Activated CD8-positive, alpha-beta memory T cell treated with anti-CD3 and anti-CD28 coated beads, Interleukin-2, amount 10 ng/mL, durations not matched to agents 7 days and 5 days (primary cell): ENCODE data around the gene BAX. TPM values are rescaled to one million over a fixed set of nuclear protein-coding genes. Genes with fewer than 3 reads are reported as not detected.
"Not testable (repeated sequence)": the region's sequence is repeated elsewhere in the genome, so short reads cannot be mapped to it uniquely, and the experiment has no call there.

Experiments
- ATAC-seq: fragments of 150-1000 bp; cut with Tn5 transposase; one replicate; pipeline ENCODE4 v1.10.0; 2021; ENCODE audit warnings: moderate library complexity
- CTCF ChIA-PET: fragments of 350-600 bp; sonication (Branson Sonifier 250); formaldehyde crosslinking; loops from one replicate; lab custom pipeline; 2021; ENCODE audit warnings: antibody characterized with exemption; lab: Charles Lee
- DNase-seq: peaks from one replicate; pipeline ENCODE4 v3.0.0-alpha.2; 2020
- H3K27ac Mint-ChIP-seq: one replicate; pipeline ENCODE4 v1.8.0; 2021; ENCODE audit warnings: mild to moderate bottlenecking, mixed read lengths
- H3K27me3 Mint-ChIP-seq: one replicate; pipeline ENCODE4 v1.8.0; 2021; ENCODE audit warnings: mixed read lengths
- H3K36me3 Mint-ChIP-seq: one replicate; pipeline ENCODE4 v1.8.0; 2021; ENCODE audit warnings: mild to moderate bottlenecking, mixed read lengths
- H3K4me1 Mint-ChIP-seq: one replicate; pipeline ENCODE4 v1.8.0; 2021; ENCODE audit warnings: mixed read lengths
- H3K4me3 Mint-ChIP-seq: one replicate; pipeline ENCODE4 v1.8.0; 2021; ENCODE audit warnings: mild to moderate bottlenecking, moderate library complexity, mixed read lengths
- H3K9me3 Mint-ChIP-seq: one replicate; pipeline ENCODE4 v1.8.0; 2022; ENCODE audit warnings: low read depth, mixed read lengths
- total RNA-seq, 2 experiments: library from RNA; stranded (reverse); gene quantifications; one replicate each; pipeline ENCODE4 v1.2.3, GENCODE V29; 2021

BAX gene
- total RNA-seq, 2 experiments from 2014 or later, result 359 to 377 TPM

DNA sequence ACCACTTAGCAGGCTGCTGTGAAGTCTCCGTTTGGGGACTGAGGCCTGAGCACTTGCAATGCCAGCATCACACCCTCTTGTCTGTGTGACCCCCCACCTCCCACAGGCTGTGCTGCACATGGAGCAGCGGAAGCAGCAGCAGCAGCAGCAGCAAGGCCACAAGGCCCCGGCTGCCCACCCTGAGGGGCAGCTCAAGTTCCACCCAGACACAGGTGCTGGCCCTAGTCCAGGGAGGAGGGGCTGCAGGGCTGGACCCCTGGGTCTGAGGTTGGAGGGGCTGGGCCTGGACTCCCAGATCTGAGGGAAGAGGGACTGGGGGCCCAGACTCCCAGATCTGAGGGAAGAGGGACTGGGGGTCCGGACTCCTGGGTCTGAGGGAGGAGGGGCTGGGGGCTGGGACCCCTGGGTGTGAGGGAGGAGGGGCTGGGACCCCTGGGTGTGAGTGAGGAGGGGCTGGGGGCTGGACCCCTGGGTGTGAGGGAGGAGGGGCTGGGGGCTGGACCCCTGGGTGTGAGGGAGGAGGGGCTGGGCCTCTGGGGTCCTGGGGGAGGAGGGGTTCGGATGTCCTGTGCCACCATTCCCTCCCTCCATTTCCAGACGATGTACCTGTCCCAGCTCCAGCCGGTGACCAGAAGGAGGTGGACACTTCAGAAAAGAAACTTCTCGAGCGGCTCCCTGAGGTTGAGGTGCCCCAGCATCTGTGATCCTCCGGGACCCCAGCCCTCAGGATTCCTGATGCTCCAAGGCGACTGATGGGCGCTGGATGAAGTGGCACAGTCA is 32.8 kb upstream of the BAX start:
- Mint-ChIP-seq H3K9me3 (no peaks in the 10 kb centered on the region), H3K27me3 (no peaks in the 10 kb centered on the region), H3K27ac (no peak overlapping the region), H3K4me3 (no peak overlapping the region), H3K36me3 (peaks cover 14% of the 10 kb centered on the region), H3K4me1 (peaks cover 4% of the 10 kb centered on the region)
- ATAC-seq, result no peak
- DNase-seq, result no peak
- CTCF ChIA-PET, result no interaction called here

DNA sequence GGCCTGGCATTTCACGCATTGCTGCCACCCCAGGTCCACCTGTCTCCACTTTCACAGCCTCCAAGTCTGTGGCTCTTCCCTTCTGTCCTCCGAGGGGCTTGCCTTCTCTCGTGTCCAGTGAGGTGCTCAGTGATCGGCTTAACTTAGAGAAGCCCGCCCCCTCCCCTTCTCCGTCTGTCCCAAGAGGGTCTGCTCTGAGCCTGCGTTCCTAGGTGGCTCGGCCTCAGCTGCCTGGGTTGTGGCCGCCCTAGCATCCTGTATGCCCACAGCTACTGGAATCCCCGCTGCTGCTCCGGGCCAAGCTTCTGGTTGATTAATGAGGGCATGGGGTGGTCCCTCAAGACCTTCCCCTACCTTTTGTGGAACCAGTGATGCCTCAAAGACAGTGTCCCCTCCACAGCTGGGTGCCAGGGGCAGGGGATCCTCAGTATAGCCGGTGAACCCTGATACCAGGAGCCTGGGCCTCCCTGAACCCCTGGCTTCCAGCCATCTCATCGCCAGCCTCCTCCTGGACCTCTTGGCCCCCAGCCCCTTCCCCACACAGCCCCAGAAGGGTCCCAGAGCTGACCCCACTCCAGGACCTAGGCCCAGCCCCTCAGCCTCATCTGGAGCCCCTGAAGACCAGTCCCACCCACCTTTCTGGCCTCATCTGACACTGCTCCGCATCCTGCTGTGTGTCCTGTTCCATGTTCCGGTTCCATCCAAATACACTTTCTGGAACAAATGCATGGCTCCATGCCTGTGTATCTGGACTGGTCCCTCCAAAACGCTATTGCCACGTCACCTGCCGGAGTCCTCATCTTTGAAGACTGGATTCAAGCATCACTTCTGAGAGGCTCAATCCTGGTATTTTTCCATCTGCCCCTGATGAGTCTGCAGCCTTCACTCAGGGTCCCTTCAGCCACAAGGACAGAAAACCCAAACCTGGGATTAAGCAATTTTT is 31.9 kb upstream of the BAX start:
- Mint-ChIP-seq H3K36me3 (peaks cover 14% of the 10 kb centered on the region), H3K27me3 (no peaks in the 10 kb centered on the region), H3K27ac (no peak overlapping the region), H3K9me3 (no peaks in the 10 kb centered on the region), H3K4me1 (peaks cover 4% of the 10 kb centered on the region), H3K4me3 (no peak overlapping the region)
- ATAC-seq (peak; percentile 11), DNase-seq (no peak)
- CTCF ChIA-PET, result no interaction called here

DNA sequence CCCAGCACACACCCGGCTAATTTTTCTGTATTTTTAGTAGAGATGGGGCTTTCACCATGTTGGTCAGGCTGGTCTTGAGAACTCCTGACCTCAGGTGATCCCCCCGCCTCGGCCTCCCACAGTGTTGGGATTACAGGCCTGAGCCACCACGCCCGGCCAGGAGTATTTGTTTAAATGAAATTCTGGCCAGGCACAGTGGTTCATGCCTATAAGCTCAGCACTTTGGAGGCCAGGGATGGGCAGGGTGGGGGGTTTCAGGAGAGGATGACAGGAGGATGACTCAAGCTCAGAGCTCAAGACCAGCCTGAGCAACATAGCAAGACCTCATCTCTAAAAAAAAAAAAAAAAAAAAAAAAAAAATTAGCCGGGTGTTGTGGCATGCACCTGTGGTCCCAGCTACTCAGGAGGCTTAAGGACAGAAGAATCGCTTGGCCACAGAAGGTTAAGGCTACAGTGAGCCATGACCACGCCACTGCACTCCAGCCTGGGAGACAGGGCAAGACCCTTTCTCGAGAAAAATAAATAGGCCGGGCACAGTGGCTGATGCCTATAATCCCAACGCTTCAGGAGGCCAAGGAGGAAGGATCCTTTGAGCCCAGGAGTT is 29.3 kb upstream of the BAX start:
- H3K36me3 Mint-ChIP-seq, result peaks cover 7% of the 10 kb centered on the region
- no peaks in the 10 kb centered on the region for H3K27me3 Mint-ChIP-seq
- no peak overlapping the region for H3K27ac Mint-ChIP-seq
- CTCF ChIA-PET, result interaction anchor here (0.8 to 1.6 kb wide), 2 partner anchors 12 to 130 kb away, joined by 3 to 9 read pairs; no protein-coding TSS in a partner anchor
- DNase-seq (no peak), ATAC-seq (no peak)
- no peak overlapping the region for H3K4me3 Mint-ChIP-seq
- H3K4me1 Mint-ChIP-seq, result peaks cover 3% of the 10 kb centered on the region
- H3K9me3 Mint-ChIP-seq, result no peaks in the 10 kb centered on the region

DNA sequence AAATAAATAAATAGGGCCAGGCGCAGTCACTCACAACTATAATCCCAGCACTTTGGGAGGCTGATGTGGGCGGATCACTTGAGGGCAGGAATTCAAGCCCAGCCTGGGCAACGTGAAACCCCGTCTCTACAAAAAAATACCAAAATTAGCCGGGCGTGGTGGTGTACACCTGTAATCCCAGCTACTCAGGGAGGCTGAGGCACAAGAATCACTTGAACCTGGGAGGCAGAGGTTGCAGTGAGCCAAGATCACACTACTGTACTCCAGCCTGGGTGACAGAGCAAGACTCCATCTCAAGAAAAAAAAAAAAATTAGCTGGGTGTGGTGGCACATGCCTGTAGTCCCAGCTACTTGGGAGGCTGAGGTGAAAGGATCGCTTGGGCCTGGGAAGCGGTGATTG is 28.8 kb upstream of the BAX start:
- H3K4me3 Mint-ChIP-seq, ATAC-seq, H3K27ac Mint-ChIP-seq, H3K9me3 Mint-ChIP-seq, H3K27me3 Mint-ChIP-seq, H3K4me1 Mint-ChIP-seq, H3K36me3 Mint-ChIP-seq, DNase-seq: not testable (repeated sequence)
- CTCF ChIA-PET, result interaction anchor here (1.6 kb wide), 1 partner anchor 130 kb away, joined by 3 read pairs; no protein-coding TSS in a partner anchor

DNA sequence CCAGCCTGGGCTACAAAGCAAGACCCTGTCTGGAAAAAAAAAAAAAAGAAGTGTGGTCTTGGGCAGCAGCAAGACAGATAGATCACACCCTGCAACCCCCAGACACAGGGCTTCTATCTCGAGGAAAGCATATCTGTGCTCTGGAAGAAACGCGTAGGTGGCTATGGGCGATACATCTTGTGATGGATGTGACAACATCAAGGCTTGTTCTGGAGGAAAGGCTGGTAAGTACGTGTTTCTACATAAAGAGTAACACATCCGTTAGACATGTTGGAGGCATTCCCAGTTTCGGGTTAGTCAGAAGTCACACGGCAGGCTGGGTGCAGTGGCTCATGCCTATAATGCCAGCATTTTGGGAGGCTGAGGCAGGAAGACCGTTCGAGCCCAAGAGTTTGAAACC is 27.8 kb upstream of the BAX start:
- DNase-seq (no peak), ATAC-seq (peak; percentile 13)
- Mint-ChIP-seq H3K27ac (peak overlapping the region; percentile 6), H3K4me3 (no peak overlapping the region), H3K36me3 (peaks cover 3% of the 10 kb centered on the region), H3K4me1 (peaks cover 3% of the 10 kb centered on the region), H3K27me3 (peaks cover 4% of the 10 kb centered on the region), H3K9me3 (no peaks in the 10 kb centered on the region)
- CTCF ChIA-PET, result interaction anchor here (0.6 kb wide), 1 partner anchor 65 kb away, joined by 3 read pairs; no protein-coding TSS in a partner anchor

DNA sequence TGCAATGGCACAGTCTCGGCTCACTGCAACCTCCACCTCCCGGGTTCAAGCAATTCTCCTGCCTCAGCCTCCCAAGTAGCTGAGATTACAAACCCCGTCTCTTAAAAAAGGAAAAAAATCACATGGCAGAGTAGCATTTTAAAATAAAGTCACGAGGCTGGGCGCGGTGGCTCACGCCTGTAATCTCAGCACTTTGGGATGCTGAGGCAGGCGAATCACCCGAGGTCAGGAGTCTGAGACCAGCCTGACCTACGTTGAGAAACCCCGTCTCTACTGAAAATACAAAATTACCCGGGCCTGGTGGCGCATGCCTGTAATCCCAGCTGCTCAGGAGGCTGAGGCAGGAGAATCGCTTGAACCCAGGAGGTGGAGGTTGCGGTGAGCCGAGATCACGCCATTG is 27.0 kb upstream of the BAX start:
- not testable (repeated sequence) for DNase-seq, H3K27me3 Mint-ChIP-seq, ATAC-seq, H3K36me3 Mint-ChIP-seq, H3K9me3 Mint-ChIP-seq, H3K4me3 Mint-ChIP-seq, H3K27ac Mint-ChIP-seq, H3K4me1 Mint-ChIP-seq
- CTCF ChIA-PET, result interaction anchor here (0.7 kb wide), 1 partner anchor 43 kb away, joined by 4 read pairs; no protein-coding TSS in a partner anchor

DNA sequence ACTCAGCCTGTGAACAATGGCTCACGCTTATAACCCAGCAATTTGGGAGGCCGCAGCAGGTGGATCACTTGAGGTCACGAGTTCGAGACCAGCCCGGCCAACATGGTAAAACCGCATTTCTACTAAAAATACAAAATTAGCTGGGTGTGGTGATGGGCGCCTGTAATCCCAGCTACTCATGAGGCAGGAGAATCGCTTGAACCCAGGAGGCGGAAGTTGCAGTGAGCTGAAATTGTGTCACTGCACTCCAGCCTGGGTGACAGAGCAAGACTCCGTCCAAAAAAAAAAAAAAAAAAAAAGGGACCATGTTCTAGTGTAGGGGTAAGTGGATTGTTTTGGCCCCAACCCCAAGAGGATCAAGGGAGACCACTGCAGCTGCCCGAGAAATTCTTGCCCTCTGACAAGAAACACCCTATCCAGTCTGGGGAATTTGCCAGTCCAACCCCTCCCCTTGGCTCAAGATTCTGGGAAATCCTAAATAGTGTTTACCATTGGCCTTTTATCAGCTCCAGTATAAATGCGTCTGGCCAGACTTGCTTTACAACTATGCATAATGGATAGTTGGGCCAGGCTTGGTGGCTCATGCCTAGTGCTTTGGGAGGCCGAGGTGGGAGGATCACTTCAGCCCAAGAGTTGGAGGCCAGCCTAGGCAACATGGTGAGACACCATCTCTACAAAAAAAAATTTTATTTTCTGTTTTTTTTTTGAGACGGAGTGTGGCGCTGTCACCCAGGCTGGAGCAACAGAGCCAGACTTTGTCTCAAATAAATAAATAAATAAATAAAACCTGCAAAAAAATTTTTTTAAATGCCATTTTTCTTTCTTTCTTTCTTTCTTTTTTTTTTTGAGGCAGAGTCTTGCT is 26.3 kb upstream of the BAX start:
- H3K9me3 Mint-ChIP-seq, result no peaks in the 10 kb centered on the region
- CTCF ChIA-PET, result interaction anchor here (0.7 kb wide), 1 partner anchor 42 kb away, joined by 4 read pairs; no protein-coding TSS in a partner anchor

DNA sequence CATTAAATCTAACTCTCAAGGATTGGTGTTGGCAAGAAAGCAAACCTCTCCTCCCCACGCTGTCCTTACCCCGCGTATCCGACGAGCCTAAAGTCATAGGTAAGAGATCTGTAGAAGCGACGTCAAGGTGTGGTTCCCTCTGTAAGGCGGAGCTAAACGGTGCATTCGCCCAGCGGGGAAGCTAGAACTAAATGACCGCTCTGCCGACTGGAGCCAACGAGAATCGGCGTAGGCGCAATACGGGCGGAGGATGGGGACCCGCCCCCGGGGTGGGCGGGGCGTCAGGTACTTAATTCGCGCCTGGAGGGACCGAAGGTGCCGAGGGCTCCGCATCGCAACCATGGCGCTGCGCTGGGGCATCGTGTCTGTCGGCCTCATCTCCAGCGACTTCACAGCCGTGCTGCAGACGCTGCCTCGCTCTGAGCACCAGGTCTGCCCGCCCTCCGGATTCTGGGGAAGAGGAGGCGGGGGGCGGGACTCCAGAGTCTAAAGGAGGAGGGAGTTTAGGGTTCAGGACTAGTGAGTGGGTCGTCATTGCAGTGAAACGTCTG is 21.2 kb upstream of the BAX start, which contains the start of gene DHDH:
TSS of gene DHDH (plus strand) at position 318 of the 551 bp plus-strand sequence. CDS start at position 341, 23 bp downstream.
- H3K36me3 Mint-ChIP-seq, result no peaks in the 10 kb centered on the region
- CTCF ChIA-PET, result interaction anchor here (0.6 to 1.9 kb wide), 9 partner anchors 33 to 543 kb away, joined by 3 to 14 read pairs (median 4); partner anchors contain the start of genes KDELR1 and NUCB1
- DNase-seq (peak; percentile 90), ATAC-seq (peak; percentile 99)
- peaks cover 11% of the 10 kb centered on the region for H3K27me3 Mint-ChIP-seq
- peak within 1 kb of the TSS; percentile 67 for H3K27ac Mint-ChIP-seq
- H3K4me1 Mint-ChIP-seq, result peaks cover 16% of the 10 kb centered on the region
- H3K4me3 Mint-ChIP-seq, result peak within 1 kb of the TSS; percentile 78
- H3K9me3 Mint-ChIP-seq, result no peaks in the 10 kb centered on the region

More for the DNA sequence above, 26.3 kb upstream of the BAX start:
- Mint-ChIP-seq H3K27ac (no peak overlapping the region), H3K4me3 (no peak overlapping the region), H3K27me3 (peaks cover 11% of the 10 kb centered on the region), H3K4me1 (peaks cover 9% of the 10 kb centered on the region), H3K36me3 (no peaks in the 10 kb centered on the region)
- DNase-seq (no peak), ATAC-seq (no peak)

DNA sequence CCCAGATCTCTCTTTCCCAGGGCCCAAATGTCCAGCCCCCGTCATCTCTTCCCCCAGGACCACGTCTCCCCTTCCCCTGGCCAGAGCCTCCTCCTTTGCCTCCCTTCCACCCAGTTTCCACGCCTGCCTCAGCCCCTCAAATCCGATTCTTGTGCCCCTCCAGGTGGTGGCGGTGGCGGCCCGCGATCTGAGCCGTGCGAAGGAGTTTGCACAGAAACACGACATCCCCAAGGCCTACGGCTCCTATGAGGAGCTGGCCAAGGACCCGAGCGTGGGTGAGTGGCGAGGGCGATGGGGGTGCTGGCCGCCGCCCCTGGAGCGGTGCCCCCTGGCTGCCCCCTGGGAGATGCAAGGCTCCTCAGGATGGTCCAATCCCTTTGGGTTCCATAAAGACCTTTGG is 19.8 kb upstream of the BAX start:
- Mint-ChIP-seq H3K9me3 (no peaks in the 10 kb centered on the region), H3K27ac (no peak overlapping the region), H3K4me1 (peaks cover 16% of the 10 kb centered on the region), H3K36me3 (no peaks in the 10 kb centered on the region), H3K27me3 (peaks cover 11% of the 10 kb centered on the region), H3K4me3 (no peak overlapping the region)
- ATAC-seq (no peak), DNase-seq (no peak)
- CTCF ChIA-PET, result interaction anchor here (1.3 to 1.5 kb wide), 2 partner anchors 36 to 37 kb away, joined by 3 to 5 read pairs; no protein-coding TSS in a partner anchor

DNA sequence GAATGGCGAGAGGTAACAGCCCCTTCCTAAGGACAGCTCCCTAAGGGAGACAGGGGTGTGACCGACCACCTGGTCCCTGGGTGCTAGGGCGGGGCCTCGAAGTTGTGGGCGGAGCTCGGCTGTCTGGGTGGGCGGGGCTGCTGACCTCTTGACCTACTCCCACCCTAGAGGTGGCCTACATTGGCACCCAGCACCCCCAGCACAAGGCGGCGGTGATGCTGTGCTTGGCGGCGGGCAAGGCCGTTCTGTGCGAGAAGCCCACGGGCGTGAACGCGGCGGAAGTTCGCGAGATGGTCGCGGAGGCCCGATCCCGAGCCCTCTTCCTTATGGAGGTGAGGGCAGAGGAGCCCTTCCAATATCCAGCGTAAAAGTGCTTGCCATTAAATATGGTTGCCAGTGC is 18.8 kb upstream of the BAX start:
- CTCF ChIA-PET, result interaction anchor here (1.3 to 1.5 kb wide), 2 partner anchors 35 to 36 kb away, joined by 3 to 5 read pairs; no protein-coding TSS in a partner anchor
- H3K27me3 Mint-ChIP-seq, result peaks cover 11% of the 10 kb centered on the region

DNA sequence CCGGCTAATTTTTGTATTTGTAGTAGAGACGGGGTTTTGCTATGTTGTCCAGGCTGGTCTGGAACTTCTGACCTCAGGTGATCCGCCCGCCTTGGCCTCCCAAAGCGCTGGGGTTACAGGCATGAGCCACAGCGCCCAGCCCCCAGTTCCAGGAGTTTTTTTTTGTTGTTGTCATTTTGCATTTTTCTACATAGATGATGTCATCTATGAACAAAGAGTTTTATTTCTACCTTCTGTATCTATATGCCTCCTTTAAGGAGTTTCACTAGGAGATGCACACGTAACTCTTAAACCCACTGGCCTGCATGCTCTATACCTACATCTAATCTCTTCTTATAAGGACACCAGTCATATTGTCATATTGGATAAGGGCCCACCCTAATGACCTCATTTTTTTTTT is 16.4 kb upstream of the BAX start:
- no peak overlapping the region for H3K4me3 Mint-ChIP-seq
- H3K27ac Mint-ChIP-seq, result no peak overlapping the region
- CTCF ChIA-PET, result no interaction called here
- peaks cover 5% of the 10 kb centered on the region for H3K36me3 Mint-ChIP-seq
- peaks cover 11% of the 10 kb centered on the region for H3K4me1 Mint-ChIP-seq
- H3K9me3 Mint-ChIP-seq, result no peaks in the 10 kb centered on the region
- ATAC-seq (no peak), DNase-seq (no peak)
- peaks cover 1% of the 10 kb centered on the region for H3K27me3 Mint-ChIP-seq

More for the DNA sequence above, 18.8 kb upstream of the BAX start:
- no peaks in the 10 kb centered on the region for H3K9me3 Mint-ChIP-seq
- ATAC-seq (no peak), DNase-seq (no peak)
- H3K4me1 Mint-ChIP-seq, result peaks cover 16% of the 10 kb centered on the region
- H3K4me3 Mint-ChIP-seq, result no peak overlapping the region
- H3K36me3 Mint-ChIP-seq, result peaks cover 2% of the 10 kb centered on the region
- H3K27ac Mint-ChIP-seq, result no peak overlapping the region

DNA sequence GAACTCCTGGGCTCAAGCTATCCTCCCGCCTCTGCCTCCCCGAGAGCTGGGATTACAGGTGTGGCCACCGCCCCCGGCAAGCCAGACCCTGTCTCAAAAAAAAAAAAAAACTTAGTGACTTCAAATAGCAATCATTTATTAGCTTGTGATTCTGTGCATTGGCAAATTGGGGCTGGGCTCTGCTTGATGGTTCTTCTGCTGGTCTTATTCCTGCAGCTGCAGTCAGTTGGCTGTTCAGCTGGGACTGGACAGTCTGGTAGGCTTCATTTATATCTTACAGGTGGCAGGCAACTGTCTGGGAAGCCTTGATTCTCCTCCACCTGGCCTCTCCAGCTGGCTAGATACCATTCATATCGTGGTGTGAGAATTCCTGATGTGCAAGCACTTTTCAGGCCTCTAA is 13.8 kb upstream of the BAX start:
- CTCF ChIA-PET, result no interaction called here
- H3K36me3 Mint-ChIP-seq, result peaks cover 6% of the 10 kb centered on the region
- H3K4me1 Mint-ChIP-seq, result no peaks in the 10 kb centered on the region
- H3K4me3 Mint-ChIP-seq, result no peak overlapping the region
- ATAC-seq (no peak), DNase-seq (no peak)
- no peaks in the 10 kb centered on the region for H3K9me3 Mint-ChIP-seq
- no peak overlapping the region for H3K27ac Mint-ChIP-seq
- H3K27me3 Mint-ChIP-seq, result no peaks in the 10 kb centered on the region
